Measurements from ENCODE around the gene ZDHHC18.

Gene ZDHHC18

DNA sequence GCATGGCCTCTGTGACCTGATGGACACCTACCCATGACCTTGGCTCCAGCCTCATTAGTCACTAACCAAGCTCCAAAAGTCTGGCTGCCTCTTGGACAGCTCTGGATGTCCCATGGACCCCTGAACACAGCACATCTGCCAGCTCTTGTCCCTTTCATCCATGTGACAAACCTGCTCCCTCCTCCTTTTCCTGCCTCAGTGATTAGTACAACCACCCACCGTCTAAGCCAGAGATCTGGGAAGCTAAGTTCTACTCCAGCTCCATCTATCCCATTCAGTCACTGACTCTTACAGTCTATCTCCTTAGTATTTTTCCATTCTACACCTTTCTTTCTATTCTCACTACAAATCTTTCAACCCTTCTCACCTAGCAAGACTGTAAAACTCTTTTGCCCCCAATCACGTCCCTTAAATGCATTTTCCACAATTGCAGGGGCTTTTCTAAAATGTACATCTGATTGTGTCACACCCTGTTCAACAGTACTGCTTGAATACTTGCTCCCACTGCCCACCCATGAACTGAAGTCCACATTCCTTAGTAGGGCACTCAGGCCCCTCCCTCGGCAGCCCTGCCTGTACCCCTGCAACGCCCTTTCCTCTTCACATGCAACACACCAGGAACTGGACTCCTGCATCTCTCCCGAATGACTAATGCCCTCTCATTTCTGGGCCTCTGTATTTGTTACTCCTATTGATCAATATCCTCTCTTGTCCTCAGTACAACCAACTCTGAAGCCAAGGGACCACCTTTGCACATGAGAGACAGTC lies 56.4 kb downstream of the ZDHHC18 start:
- no peak for TF ChIP-seq CTCF (IDR thresholded peaks at IDR 0.05; ENCODE audit: insufficient read depth, missing control alignments)
- FAIRE-seq = no peak

DNA sequence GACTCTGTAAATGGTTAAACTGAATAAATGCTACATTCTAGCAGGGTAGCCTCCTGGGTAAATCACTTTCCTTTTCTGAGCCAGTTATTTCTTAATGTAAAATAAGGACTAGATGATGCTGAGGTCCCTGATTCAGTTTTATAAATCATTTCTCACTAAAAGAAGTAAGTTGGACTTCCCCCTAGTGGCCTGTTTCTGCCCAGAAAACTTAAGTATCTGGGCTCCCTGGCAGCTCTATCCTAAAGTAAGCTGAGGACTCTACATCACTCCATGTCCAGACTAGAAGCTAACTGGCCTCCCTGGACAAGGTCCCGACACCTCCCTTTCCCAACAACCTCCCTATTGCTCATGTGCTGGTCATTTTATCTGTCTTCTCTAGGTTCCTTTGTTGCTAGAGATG lies 60.6 kb downstream of the ZDHHC18 start:
- DNase-seq (ENCODE audit: insufficient read length, low spot score) = no peak
- TF ChIP-seq CTCF (IDR thresholded peaks at IDR 0.05; ENCODE audit: insufficient read depth, missing control alignments) = peak; percentile 34
- no peak for FAIRE-seq

More for the DNA sequence above, 56.4 kb downstream of the ZDHHC18 start:
- no peak for DNase-seq (ENCODE audit: insufficient read length, low spot score)

DNA sequence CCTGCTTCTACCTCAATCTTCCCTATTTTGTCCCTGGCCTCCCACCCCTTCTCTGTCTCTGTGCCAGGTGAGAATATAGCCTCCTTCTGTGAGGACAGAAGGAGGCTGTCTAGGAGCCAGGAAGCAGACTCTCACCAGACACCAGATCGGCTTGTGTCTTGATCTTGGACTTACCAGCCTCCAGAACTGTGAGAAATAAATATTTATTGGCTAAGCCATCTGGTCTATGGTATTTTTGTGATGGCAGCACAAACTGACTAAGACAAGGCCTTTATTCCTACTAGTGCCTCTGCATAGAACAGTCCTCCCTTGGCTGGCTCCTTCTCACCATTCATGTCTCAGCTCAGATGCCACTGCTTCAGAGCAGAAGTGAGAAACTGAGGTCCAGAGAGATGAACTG lies 61.7 kb downstream of the ZDHHC18 start:
- DNase-seq (ENCODE audit: insufficient read length, low spot score) (no peak), FAIRE-seq (no peak)
- TF ChIP-seq CTCF (IDR thresholded peaks at IDR 0.05; ENCODE audit: insufficient read depth, missing control alignments) = no peak

- DNase-seq (ENCODE audit: insufficient read length, low spot score) (peak; percentile 73), FAIRE-seq (no peak)
- TF ChIP-seq CTCF (IDR thresholded peaks at IDR 0.05; ENCODE audit: insufficient read depth, missing control alignments) = no peak
Measured at GRCh38 chr1:26889551-26890466, 63.3 kb downstream of the ZDHHC18 start, which contains the start of gene GPN2. Gene GPN2, minus strand, starts transcription at chr1:26890283. Its CDS starts 187 bp downstream, at chr1:26890096.

DNA sequence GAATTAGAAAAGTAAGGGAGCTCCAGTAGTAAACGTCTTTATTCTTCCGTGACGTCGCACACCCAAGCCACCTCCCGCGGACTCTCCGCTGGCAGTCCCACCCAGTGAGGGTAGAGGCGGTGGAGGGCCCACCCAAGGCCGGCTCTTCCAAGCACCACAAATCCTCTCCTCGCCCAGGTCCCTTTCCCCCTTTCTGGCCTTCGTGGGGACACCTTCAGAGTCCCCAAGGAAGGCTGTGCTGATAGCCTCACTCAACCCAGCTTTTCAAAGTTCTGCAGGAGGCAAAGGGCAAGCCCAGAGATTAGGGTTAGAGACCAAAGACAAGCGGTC lies 63.9 kb downstream of the ZDHHC18 start:
- DNase-seq (ENCODE audit: insufficient read length, low spot score) = no peak
- FAIRE-seq = no peak
- no peak for TF ChIP-seq CTCF (IDR thresholded peaks at IDR 0.05; ENCODE audit: insufficient read depth, missing control alignments)

GRCh38 chr1:26894263-26894662 lies 67.8 kb downstream of the ZDHHC18 start:
- TF ChIP-seq CTCF (IDR thresholded peaks at IDR 0.05; ENCODE audit: insufficient read depth, missing control alignments) = no peak
- DNase-seq (ENCODE audit: insufficient read length, low spot score) = no peak
- no peak for FAIRE-seq
